OCI-LY1 (cell line): ENCODE measurements around the gene NREP.

Source experiments
- H2AFZ ChIP-seq: fragments of 200-600 bp; sonication (generic), shearing (Covaris generic); 2 replicates; pipeline ENCODE4 v1.6.0; 2014; ENCODE audit warnings: antibody characterized with exemption, mild to moderate bottlenecking, low read length
- H3F3A ChIP-seq: fragments of 200-600 bp; sonication (generic), shearing (Covaris generic); 2 replicates; pipeline ENCODE4 v1.6.0; 2014; ENCODE audit warnings: mild to moderate bottlenecking, antibody characterized with exemption, low read length, moderate library complexity; ENCODE audit not compliant: insufficient read depth
- H3K27ac ChIP-seq: fragments of 200-600 bp; sonication (generic); 2 replicates; pipeline ENCODE4 v1.5.1; 2014; ENCODE audit warnings: low read length, mixed run types, mild to moderate bottlenecking, low read depth; ENCODE audit not compliant: poor library complexity, severe bottlenecking
- H3K27me3 ChIP-seq: fragments of 200-600 bp; sonication (generic); 2 replicates; pipeline ENCODE4 v1.6.0; 2014; ENCODE audit warnings: antibody characterized with exemption, mild to moderate bottlenecking, low read length, moderate library complexity; ENCODE audit not compliant: insufficient read depth
- H3K36me3 ChIP-seq: fragments of 200-600 bp; sonication (generic); 2 replicates; pipeline ENCODE4 v1.6.1; 2014; ENCODE audit warnings: mild to moderate bottlenecking, antibody characterized with exemption, low read length, moderate library complexity, mixed read lengths; ENCODE audit not compliant: insufficient read depth
- H3K4me1 ChIP-seq: fragments of 200-600 bp; sonication (generic); 2 replicates; pipeline ENCODE4 v1.5.1; 2014; ENCODE audit warnings: mild to moderate bottlenecking, low read length, moderate library complexity; ENCODE audit not compliant: insufficient read depth, severe bottlenecking
- H3K4me2 ChIP-seq: fragments of 200-600 bp; sonication (generic), shearing (Covaris generic); 2 replicates; pipeline ENCODE4 v1.6.1; 2014; ENCODE audit warnings: low read length
- H3K4me3 ChIP-seq: fragments of 200-600 bp; sonication (generic); 2 replicates; pipeline ENCODE4 v1.5.1; 2014; ENCODE audit warnings: low read length, low read depth, mild to moderate bottlenecking, mixed read lengths; ENCODE audit not compliant: poor library complexity, severe bottlenecking
- H3K79me2 ChIP-seq: fragments of 200-600 bp; shearing (Covaris generic); 2 replicates; pipeline ENCODE4 v1.6.1; 2016; ENCODE audit warnings: mixed run types, low read length, mixed read lengths; ENCODE audit not compliant: insufficient read depth
- H3K9ac ChIP-seq: fragments of 200-600 bp; sonication (generic), shearing (Covaris generic); 2 replicates; pipeline ENCODE4 v1.6.1; 2014; ENCODE audit warnings: mild to moderate bottlenecking, low read length, mixed read lengths
- H3K9me2 ChIP-seq: fragments of 200-600 bp; sonication (generic), shearing (Covaris generic); 2 replicates; pipeline ENCODE4 v1.6.1; 2014; ENCODE audit warnings: low read depth, mild to moderate bottlenecking, low read length, mixed read lengths
- H3K9me3 ChIP-seq: fragments of 200-600 bp; shearing (Covaris generic); 2 replicates; pipeline ENCODE4 v1.6.1; 2014; ENCODE audit warnings: low read length, mixed read lengths
- H4K20me1 ChIP-seq: fragments of 200-600 bp; sonication (generic), shearing (Covaris generic); 2 replicates; pipeline ENCODE4 v1.6.0; 2016; ENCODE audit warnings: mild to moderate bottlenecking, low read length; ENCODE audit not compliant: insufficient read depth
- EZH2 ChIP-seq: fragments of 200-600 bp; sonication (generic), shearing (Covaris generic); IDR thresholded peaks from 2 replicates; pipeline ENCODE4 v1.8.0; 2017; ENCODE audit warnings: borderline replicate concordance, mixed run types, mild to moderate bottlenecking, antibody characterized with exemption, low read length, moderate library complexity, mixed read lengths
- TF ChIP-seq, protein P1 (sequence below): fragments of 200-600 bp; sonication (generic), shearing (Covaris generic); IDR thresholded peaks from 2 replicates; pipeline ENCODE4 v1.5.1; 2017; ENCODE audit warnings: mild to moderate bottlenecking, antibody characterized with exemption, low read length, moderate library complexity, mixed read lengths

NREP gene

DNA sequence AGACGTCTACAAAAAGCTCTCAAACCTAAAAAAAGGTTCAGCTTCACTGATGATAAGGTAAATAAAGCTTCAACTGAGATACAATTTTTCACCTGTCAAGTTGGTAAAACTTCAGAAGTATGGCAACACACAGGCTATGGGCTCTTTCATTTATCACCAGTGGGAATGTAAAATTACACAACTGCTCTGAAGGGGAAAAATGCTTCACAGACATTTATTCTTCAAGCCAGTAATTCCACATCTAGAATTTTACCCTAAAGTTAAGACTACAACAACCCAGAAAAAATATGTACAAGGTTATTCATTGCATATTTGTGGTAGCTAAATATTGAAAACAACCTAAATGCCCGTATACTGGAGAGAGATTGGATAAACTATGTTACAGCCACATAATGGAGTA is 48.1 kb upstream of the NREP start:
- Histone ChIP-seq H3K4me1 (no peaks in the 10 kb centered on the region), H3K9ac (no peak overlapping the region), H3K27ac (no peak overlapping the region), H3K9me3 (no peaks in the 10 kb centered on the region), H3K4me3 (no peak overlapping the region), H3K9me2 (no peaks in the 10 kb centered on the region), H2AFZ (no peak overlapping the region), H3F3A (no peaks in the 10 kb centered on the region), H3K27me3 (no peaks in the 10 kb centered on the region), H3K4me2 (no peak overlapping the region), H4K20me1 (no peaks in the 10 kb centered on the region), H3K36me3 (no peaks in the 10 kb centered on the region), H3K79me2 (no peaks in the 10 kb centered on the region)
- TF ChIP-seq, protein P1, sequence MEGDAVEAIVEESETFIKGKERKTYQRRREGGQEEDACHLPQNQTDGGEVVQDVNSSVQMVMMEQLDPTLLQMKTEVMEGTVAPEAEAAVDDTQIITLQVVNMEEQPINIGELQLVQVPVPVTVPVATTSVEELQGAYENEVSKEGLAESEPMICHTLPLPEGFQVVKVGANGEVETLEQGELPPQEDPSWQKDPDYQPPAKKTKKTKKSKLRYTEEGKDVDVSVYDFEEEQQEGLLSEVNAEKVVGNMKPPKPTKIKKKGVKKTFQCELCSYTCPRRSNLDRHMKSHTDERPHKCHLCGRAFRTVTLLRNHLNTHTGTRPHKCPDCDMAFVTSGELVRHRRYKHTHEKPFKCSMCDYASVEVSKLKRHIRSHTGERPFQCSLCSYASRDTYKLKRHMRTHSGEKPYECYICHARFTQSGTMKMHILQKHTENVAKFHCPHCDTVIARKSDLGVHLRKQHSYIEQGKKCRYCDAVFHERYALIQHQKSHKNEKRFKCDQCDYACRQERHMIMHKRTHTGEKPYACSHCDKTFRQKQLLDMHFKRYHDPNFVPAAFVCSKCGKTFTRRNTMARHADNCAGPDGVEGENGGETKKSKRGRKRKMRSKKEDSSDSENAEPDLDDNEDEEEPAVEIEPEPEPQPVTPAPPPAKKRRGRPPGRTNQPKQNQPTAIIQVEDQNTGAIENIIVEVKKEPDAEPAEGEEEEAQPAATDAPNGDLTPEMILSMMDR = no peak
- TF ChIP-seq EZH2 = no peak

DNA sequence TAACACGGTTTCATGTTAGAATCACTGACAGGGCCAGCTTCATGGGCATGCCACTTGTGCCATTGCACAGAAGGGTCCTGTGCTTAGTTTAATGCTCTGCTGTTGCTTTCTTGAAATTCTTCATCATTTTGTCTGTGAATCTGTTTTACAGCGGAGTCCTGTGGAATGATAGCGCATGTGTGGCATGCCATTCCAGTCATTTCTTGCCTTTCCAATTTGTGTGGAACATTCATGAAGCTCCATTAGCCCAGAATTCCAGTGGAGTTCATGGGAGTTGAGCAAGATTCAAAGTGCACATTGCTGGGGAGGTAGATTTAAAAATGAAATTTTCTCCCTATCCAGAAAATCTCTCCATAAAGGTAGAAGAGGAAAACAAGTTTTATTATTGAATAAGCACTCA is 43.4 kb upstream of the NREP start:
- no peaks in the 10 kb centered on the region for H3K27me3 ChIP-seq
- H3K4me2 ChIP-seq = no peak overlapping the region
- no peaks in the 10 kb centered on the region for H3F3A ChIP-seq
- no peaks in the 10 kb centered on the region for H3K79me2 ChIP-seq
- no peaks in the 10 kb centered on the region for H4K20me1 ChIP-seq
- no peak overlapping the region for H3K27ac ChIP-seq
- H3K9me2 ChIP-seq = no peaks in the 10 kb centered on the region
- H3K4me1 ChIP-seq = no peaks in the 10 kb centered on the region
- H3K4me3 ChIP-seq = no peak overlapping the region
- no peak overlapping the region for H3K9ac ChIP-seq
- no peak overlapping the region for H2AFZ ChIP-seq
- H3K9me3 ChIP-seq = no peaks in the 10 kb centered on the region
- TF ChIP-seq, protein P1 = no peak
- no peak for TF ChIP-seq EZH2
- H3K36me3 ChIP-seq = no peaks in the 10 kb centered on the region

DNA sequence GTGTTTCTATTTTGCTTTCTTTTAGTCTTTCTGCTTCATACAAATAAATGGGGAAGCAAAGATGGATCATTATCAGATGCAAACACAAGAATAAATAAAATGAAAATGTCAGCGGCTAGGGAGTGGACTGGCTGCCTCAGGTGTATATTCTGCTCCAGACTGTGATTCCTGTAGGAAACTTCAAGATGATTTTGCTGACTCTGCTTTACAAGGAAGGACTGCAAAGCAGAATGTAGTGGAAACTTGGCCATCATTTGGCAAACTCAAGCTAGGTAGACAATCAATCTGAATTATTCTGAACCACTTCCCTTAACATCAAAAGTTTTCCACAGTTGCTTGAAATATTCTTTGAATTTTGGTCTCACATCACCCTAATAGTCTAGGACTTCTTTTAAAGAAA is 38.1 kb upstream of the NREP start:
- Histone ChIP-seq H3K9ac (no peak overlapping the region), H3K79me2 (no peaks in the 10 kb centered on the region), H3K4me1 (no peaks in the 10 kb centered on the region), H3K36me3 (no peaks in the 10 kb centered on the region; the same call in 1 of the 2 replicates), H3K27me3 (no peaks in the 10 kb centered on the region), H3K9me3 (no peaks in the 10 kb centered on the region), H3K4me3 (no peak overlapping the region), H3F3A (no peaks in the 10 kb centered on the region), H3K4me2 (no peak overlapping the region), H3K9me2 (no peaks in the 10 kb centered on the region), H4K20me1 (no peaks in the 10 kb centered on the region), H2AFZ (no peak overlapping the region), H3K27ac (no peak overlapping the region)
- TF ChIP-seq EZH2 = no peak
- TF ChIP-seq, protein P1 = no peak
